Activated T-helper 1 cell treated with Interleukin-2 at 50 U/mL for 16 hours (primary cell): ENCODE results near the gene FMN1.
"Not testable (repeated sequence)": the region's sequence is repeated elsewhere in the genome, so short reads cannot be mapped to it uniquely, and the experiment has no call there.

Experiments used
- DNase-seq: peaks from one replicate; pipeline ENCODE4 v3.0.0-alpha.2; 2020; ENCODE audit warnings: low read depth

Gene FMN1

DNA sequence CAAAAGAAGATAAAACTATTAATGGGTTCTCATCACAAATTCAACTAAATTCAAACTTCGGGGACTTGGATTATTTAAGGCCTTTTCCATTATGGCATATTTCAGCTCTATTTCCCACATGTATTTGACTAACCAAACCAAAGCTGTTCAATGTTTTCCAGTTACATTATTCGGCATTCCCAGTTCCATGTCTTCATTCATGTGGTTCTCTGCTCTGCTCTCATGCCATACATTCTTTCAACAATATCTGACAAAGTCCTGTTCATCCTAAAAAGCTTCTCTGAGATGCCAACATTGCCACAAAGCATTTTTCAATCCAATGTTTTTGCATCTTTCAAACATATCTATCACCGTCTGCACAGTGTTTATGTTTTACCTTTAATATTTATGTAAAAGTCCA, 335.3 kb downstream of the FMN1 start:
- no peak for DNase-seq

DNA sequence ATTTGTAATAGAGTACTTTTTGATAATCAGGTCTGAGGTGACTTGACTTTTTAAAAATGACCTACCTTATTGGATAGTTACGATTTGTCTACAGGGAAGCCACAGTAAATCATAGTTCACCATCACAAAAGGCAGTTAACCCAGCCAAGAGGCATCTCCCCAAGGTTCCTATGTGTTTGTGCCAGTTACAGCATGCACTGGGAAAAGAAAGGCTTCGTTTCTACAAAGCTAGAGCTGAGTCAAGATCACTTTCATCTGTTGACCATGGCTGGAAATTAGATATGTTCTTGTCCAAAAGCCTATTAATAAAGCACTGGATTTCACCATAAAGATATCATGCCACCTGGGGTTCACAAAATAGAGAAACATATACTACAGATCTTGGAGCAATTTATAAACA, 336.8 kb downstream of the FMN1 start:
- no peak for DNase-seq

DNA sequence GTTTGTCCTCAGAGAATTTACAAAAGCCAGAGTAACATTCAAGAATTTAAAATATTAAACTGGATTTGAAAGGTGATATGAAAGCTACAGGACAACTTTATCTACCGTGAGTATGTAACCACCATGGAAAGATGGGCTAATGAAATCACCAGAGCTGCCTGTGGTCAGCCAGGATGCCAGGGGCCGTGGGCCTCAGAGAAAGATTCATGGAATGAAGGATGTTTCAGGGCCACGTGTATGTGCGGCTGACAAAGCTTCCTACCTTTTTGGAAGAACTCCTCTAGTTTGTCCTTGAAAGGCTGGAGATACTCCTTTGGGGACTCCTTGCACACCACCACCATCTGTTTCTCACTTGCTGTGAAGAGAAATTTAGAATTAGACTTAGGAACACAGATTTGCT, 337.8 kb downstream of the FMN1 start:
- DNase-seq = no peak

DNA sequence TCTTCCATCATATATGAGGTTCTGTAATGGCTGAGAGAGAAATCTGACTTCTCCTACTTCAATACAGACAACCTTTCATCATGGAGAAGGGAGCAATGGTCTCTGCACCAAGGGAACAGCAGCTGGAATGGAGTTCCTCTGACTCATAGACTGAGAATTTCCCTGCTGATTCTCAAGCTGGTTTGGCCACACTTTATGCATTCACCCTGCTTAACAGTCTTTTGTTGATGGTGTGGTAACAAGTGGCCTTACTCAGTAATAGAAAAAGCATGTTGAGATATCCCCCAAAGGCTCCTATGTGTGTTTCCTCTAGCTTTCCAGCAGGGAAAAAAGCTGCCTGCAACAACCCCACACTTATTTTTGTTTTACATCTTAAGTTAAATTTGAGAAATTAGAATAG, 338.6 kb downstream of the FMN1 start:
- DNase-seq = no peak

DNA sequence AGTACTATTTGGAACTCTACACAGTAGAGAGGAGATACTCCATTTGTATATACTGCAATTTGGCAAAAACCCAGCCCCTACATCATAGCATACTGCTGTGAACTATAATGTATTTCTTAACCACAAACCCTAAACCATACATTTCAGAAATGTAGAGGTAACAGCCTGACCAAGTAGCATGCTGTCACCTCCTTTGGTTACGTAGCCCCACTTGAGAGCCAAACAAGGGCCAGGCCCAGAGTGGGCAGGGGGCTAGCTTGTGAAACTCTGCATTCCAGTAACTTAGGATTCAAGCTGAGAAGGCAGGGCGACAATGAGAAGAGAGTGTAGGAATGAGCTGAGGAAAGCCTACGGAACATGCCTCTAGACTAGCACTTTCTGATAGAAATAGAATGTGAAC, 340.9 kb downstream of the FMN1 start:
- DNase-seq = no peak

DNA sequence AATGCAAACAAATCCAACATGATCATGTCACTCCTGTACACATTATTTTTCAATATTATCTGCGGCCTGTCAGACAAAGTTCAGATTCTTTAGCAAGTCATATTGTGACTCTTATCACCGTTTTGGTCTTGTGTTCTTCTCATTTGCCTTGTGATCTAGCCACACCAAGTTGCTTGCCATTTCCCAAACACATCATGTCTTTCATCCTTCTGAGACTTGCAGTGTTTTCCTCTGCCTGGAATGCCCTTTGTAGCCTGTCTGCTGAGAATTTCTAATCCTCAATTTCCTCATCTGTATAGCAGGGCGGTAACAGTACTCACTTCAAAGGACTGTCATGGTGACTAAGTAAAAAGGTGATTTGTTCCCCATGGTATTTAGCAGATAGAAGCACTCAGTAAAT, 341.7 kb downstream of the FMN1 start:
- no peak for DNase-seq

DNA sequence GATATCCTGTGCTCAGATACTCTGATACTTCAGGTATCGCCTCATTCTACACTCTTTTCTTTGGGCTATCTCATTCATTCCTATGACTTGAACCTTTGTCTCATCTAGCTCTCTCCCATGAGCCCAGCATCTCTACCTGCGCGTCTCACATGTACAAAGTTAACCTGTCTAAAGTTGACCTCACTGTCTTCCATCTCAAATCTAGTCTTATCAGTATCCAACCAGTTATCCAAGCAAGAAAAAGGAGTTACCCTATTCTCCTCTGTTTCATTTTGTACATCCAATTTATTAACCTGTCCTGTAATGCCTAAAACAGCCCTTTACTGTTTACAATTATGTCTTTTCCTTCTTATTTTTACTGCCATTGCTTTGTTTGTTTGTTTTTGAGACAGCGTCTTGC, 342.5 kb downstream of the FMN1 start:
- no peak for DNase-seq

DNA sequence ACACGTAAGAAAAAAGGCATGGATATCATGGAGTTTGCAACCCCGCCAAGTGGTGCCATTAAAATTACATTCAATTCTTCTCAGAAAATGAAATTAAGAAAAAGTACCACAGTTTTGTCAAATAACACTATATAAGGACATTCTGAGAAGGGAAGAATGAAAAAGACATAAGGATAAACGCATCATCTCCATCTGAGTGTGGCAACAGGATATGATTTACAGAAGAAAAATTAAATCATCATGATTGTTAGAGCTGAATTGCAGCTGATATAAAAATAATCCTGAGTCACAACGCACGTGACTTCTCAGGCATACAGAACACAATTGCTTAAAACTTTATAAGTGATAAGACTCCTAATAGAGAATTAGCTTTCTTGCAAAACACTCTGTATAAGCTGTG, 342.9 kb downstream of the FMN1 start:
- DNase-seq = no peak

DNA sequence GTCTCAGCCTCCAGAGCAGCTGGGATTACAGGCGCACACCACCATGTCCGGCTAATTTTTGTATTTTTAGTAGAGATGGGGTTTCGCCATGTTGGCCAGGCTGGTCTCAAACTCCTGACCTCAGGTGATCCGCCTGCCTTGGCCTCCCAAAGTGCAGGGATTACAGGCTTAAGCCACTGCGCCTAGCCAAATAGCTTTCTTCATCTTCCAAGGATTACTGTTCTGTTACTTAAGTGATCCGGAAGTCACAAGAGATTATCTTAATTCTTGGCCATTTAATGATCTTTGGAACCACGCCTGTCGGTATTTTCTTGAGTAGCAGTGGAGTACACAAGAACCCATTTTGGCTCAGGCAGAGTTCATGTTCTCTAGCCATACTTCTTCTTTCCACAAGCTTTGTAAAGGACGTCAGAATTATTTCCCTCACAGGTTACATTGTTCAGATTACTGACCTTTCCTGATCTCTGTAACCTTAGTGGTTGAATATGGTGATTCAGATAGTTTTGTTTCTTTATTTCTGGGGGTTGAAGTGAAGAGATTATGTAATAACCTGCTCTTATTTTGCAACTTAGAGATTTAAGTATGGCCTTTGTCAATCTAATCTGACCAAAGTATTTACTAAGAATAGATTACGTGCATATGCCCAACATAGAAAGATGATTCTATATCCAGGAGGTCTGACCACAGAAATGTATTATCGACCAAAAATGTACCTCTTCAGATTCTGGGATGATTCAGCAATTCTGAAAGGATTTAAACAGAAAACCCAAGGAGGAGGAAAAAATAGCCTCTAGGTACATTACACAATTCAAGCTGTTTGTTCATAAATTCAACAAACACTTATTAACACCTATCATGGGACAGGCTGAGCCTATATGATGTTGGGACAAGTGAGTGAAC, 344.5 kb downstream of the FMN1 start:
- no peak for DNase-seq

DNA sequence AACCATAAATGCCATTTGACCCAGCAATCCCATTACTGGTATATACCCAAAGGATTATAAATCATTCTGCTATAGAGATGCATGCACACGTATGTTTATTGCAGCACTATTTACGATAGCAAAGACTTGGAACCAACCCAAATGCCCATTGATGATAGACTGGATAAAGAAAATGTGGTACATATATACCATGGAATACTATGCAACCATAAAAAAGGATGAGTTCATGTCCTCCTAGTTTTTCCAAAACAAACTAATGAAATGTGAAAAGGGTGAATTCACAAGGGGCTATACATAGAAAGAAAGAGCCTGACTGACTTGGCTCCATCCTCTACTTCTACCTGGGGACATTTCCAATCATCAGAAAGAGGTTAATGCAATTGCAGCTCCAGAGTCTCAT, 347.8 kb downstream of the FMN1 start:
- not testable (repeated sequence) for DNase-seq

DNA sequence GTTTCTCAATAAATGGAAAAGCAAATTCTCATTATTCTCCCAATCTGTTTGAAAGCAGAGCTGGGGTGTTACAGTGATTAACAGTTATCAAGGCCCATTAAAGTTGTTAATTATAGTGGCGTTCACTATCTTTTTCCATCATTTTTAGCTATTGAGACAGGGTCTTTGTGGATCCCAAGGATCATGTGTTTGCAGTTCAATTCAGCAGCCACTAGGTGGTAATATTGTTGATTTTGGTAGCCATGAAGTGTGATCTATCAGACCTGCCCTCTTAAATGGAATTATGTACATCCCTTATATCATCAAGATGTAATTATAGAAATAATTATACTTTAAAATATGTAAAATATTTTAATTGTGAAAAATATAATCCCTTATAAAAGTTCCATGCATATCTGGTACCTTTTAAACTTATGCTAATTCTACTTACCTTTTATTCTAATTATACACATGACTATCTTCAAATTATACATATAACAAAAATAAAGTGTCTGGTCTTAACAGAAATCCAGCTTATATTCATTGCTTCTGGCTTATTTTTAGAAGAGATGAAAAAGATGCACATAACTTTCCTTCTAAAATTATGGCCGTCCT, 350.3 kb downstream of the FMN1 start:
- DNase-seq = no peak

DNA sequence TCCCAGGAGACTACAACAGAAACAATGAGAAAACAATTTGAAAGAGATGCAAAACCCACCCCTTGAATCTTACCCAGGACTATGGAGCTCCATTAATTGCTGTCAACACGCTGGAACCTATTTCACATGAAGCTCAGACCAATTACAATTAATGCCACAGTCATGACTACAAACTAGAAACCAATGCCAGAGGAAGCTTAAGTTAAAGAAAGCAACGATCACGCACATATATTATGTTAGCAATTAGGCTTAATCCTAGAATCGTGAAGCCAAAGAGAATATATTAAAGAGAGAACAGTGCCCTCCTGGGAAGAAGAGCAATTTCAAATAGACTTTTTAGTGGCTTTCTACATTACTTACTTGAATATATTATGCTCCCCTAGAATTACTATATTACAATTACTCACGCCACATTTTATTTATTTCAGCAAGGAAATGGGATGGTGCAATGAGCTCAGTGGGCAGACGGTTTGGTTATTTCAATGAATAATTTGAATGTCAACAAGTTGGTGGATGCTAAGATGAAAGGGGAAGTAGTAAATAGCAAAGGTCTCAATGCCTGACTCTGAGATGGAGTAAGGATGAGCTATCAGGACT, 351.2 kb downstream of the FMN1 start:
- DNase-seq = no peak

DNA sequence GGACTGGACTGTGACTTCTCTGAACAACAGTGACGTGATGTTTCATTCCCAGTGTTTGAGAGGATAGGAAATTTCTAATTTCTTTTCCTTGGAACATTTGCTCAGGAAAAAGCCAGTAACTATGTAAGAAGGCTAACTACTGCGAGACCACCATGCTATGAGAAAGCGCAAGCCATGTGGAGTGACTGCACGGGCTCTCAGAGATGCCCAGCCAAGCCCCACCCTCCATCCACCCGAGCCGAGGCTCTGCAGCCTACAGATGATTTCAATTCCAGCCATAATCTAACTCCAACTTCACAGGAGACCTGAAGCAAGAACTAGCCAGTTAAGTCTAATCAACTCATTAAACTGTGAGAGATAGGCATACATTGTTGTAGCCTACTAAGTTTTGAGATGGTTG, 352.4 kb downstream of the FMN1 start:
- DNase-seq = no peak

DNA sequence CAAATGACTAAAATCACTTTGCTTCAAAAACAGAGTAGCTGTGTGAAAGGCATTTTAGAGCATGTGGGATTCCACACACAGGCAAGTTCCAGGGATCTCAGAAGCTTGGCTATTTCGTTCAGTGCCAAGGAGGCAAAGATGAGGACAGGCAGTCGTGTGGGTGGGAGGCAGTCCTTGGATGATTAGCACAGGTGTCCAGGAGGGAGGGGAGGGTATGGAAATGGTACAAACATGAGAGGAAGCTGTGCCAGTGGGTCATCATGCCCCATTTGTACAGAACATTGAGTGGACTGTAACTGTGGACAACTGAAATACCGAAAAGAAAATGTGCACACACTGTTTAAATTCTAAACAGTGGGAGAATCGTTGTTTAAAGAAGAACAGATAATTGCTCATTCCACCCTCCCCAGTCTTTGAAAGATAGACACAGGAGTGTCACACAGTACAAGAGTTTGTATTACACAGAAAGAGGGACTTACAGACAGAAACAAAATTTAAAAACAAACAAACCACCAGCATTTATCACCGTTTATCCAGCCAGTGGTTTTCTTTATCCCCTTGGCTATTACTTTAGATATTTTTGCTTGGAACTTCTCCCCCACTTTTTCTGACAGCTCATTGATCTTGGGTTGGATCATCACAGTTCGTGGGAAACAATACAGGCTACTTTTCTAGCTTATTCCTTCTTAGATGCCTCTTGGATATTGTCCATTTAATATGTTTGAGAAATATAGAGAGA, 353.8 kb downstream of the FMN1 start:
- no peak for DNase-seq

DNA sequence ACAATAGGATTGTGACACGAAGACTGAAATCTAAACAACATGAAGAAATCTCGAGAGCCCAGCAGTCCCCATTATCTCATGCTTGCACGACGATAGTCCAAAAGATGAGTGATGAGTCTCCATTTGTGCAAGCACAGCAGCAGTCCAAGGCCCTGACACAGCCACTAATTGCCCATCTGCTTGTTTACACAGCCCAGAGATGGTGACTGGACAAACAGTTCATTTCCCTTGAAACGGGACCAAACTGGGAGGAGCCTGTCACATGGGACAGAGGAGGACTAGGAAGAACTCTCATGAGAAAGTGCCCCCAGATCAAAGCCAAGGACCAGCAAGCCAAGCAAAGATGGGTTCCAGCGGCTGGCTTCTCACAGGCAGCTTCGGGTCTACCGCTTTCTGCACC, 355.7 kb downstream of the FMN1 start:
- no peak for DNase-seq

DNA sequence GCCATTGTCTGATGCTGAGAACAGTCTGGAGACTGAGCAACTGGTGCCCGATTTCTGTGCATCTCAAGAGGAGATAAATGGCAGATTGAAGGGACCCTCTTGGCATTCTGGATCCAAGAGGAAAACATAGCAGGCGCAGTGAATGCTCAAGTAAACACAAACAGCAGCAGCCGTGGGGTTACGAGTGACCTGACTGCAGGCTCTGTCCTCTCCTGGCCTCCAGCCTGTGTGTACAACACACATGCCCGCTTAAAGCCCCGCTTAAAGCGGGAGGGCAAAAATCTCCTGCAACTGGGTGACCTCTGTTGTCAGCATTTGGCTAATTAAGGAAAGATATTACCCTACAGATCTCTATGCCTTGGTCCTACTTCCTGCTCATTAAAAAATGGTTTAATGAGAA, 356.2 kb downstream of the FMN1 start:
- DNase-seq = no peak

DNA sequence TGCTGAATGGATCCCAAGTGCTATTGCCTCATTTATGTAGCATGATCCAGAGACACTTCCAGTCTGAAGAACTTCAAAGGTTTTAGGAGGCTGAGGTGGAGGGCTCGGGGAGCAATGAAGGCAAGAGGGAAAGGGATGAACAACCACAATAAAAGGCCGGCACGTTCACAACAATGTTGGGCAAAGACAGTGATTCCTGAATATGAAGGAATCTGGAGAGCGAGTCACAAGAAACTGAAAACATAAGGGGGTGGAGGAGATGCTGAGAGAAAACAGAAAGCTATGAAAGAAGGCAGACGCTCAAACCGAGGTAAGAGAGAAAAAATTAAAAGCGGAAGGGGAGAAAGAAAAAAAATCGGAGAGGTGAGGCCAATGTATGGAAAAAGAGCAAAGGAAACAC, 356.6 kb downstream of the FMN1 start:
- no peak for DNase-seq

DNA sequence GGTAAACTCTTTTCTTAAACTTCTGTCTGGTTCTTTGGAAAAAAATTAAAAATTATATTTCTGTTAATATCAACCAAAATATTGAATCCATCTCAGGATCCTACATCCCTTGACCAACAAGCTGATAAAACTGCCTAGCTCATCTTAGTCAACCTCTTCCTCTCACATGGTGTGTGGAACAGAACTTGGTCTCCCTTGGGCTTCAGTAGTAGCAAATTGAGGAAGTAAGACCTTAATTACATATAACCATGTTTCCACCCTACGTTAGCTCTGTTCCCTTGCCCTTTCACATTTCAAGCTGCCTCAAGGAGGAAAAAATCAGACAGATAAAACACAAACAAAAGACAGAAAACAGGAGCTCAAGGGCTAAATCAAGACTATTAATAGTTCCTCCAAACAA, 360.4 kb downstream of the FMN1 start:
- no peak for DNase-seq

DNA sequence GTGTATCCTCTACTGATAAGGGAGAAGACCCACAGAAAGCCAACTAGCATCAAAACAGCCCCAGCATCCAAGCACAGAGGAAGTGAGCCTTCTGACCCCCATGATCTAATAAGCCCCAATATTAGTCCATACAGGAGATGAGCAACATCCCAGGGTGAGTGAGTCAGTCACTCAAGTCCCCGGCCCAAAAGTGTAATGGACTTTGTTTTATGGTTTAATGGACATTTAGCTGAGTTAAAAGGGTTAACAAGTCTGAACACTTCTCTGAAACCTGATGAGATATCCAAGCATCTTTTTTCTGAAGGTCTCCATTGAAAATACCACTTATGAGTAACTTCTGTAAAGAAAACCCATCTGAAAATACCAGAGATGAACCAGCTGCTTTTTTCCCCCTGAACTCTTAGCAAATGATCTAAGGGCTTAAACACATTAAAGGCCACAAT, 361.1 kb downstream of the FMN1 start:
- DNase-seq = no peak

DNA sequence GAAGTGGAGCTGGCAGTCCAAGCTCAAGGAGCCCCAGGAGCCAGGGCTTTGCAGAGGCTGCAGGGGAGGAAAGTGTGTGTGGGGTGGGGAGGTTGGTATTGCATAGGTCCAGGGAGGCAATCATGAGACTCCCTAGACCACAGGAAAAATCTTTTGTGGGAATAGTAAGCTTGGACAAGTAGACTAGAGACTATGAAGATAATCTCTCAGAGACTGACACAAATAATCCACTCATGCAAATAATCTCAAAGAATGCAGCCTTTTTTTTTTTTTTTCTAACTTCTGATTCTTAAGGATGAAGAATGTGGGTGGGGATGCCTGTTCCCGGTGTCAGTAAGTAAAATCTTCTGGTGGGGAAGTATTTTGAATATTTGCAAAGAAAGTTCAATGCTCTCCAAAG, 363.0 kb downstream of the FMN1 start:
- DNase-seq = no peak

DNA sequence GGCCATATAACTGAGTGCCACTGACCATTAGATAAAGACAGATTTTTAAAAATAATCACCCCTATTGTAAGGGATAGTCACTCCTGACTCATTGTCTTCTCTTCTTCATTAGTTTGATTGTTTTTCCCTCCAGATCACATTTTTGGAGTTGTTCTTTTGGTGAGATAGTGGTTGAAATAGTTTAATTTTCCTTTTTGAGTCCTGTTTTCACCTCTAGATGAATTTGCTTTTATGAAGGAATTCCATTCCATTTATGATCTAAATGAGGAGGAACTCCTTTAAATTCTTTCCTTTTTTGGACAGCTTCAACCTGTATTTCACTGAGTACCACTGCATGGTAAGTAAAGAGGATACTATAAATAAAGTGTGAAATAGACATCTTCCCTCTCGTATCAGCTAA, 364.3 kb downstream of the FMN1 start:
- DNase-seq = no peak

DNA sequence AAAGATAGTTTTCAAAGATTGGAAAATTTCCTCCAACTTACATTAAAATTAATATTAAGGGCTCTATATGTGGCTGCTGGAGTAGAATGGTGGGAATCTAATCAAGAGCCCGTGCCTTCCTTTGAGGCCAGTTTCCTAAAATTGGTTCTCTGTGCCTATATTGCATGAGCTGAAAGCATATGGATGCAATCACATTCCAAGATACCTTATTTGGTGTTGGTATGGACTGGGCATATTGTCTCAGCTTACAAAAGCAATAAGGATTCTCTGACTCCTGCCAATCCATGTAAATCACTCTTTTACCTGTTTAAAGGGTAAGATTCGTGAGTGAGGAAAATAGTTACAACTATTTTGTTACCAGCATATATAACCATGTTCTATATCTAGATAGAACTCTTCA, 365.1 kb downstream of the FMN1 start:
- no peak for DNase-seq
